ENCODE data around the gene SMTNL1. TPM values are rescaled to one million over a fixed set of nuclear protein-coding genes. Genes with fewer than 3 reads are reported as not detected.

Gene SMTNL1, protein sequence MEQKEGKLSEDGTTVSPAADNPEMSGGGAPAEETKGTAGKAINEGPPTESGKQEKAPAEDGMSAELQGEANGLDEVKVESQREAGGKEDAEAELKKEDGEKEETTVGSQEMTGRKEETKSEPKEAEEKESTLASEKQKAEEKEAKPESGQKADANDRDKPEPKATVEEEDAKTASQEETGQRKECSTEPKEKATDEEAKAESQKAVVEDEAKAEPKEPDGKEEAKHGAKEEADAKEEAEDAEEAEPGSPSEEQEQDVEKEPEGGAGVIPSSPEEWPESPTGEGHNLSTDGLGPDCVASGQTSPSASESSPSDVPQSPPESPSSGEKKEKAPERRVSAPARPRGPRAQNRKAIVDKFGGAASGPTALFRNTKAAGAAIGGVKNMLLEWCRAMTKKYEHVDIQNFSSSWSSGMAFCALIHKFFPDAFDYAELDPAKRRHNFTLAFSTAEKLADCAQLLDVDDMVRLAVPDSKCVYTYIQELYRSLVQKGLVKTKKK
- polyA plus RNA-seq (2013, experiment 1 of 2), result 0.15 TPM
- 0.44 TPM for polyA plus RNA-seq (2013, experiment 2 of 2)

DNA sequence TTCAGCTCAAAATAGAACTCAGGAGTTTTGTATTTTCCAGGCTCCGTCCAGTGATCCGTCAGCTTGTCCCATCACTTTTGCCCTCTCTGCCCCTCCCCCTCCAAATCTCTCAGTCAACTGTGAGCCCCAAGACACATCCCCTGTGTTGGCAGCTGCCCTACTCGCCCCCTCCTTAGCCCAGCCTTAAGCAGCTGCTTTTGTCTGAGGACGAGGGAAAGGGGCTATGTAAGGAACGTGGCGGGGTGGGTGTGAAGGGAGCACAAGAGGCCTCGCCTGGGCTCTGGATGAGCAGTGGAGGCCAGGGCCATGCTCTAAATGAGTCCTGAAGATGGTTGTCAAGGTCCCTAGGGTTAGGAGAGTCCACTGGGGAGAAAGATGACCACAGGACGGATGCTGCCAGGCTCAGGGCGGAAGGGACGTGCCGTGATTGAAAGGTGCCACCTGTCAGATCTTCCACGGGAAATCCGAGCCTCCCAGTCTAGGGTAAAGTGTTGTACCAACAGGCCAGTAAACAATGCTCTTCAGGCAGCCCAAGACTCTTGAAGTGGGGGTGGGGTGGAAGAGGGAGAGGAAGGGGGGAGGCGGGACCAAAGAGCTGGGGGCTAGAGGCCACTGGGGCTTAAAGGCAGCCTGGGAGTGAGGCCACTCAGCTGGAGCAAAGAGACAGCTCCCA is at the start of gene SMTNL1:
Gene SMTNL1, plus strand, starts transcription at position 649 of the 673 bp plus-strand sequence. CDS start 5,048 bp downstream, outside the sequence.
- peaks cover 9% of the 10 kb centered on the region; the same call in 1 of the 2 replicates for H3K4me1 ChIP-seq (ENCODE audit: insufficient read depth, low read length)
- WGBS, result 70% methylated on average over 14 of the region's 14 CpGs
- no peak within 1 kb of the TSS for H3K4me3 ChIP-seq (ENCODE audit: low read length)
- H3K36me3 ChIP-seq (ENCODE audit: insufficient read depth, low read length), result no peaks in the 10 kb centered on the region
- no peaks in the 10 kb centered on the region for H3K9me3 ChIP-seq (ENCODE audit: insufficient read depth, low read depth, low read length)
- no peaks in the 10 kb centered on the region for H3K27me3 ChIP-seq (ENCODE audit: insufficient read depth, low read length)
- H3K9ac ChIP-seq (ENCODE audit: low read depth, low read length), result no peak within 1 kb of the TSS
- no peak within 1 kb of the TSS for H3K27ac ChIP-seq (ENCODE audit: low read depth, low read length)

DNA sequence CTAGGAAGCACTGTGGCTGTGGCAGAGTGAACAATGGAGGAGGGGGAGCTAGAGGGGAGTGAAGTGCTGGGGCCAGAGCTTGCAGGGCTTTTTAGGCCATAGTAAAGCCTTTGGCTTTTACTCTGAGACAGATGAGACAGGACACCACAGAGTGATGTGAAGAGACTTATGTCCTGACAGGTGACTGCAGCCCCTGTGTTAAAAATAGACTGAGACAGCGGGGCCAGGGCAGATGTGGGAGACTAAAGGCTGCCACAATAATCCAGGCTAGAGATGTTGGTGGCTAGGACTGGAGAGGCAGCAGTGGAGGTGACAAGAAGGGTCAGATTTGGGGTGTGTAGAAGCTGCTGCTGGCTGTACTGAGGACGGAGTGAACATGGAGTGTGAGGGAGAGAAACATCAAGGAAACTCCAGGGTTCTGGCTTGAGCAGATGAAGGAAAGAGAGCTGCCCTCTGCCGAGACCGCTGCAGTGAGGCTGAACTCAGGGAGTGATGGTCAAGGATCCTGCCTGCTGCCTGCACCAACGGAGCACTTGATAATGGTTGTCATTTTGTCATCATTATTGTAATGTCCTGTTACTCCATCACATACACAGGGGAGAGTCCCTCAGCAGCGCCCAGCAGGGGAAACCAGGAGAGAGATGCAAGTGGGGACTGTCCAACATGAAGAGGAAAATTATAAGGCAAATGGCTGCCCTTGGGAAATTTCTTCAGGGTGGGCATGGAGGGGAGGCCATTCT is 49.3 kb upstream of the SMTNL1 start:
- H3K4me1 ChIP-seq (ENCODE audit: insufficient read depth, low read length), result peaks cover 4% of the 10 kb centered on the region; the same call in 1 of the 2 replicates
- H3K27me3 ChIP-seq (ENCODE audit: insufficient read depth, low read length), result peaks cover 9% of the 10 kb centered on the region; the same call in 1 of the 2 replicates
- WGBS, result 95% methylated on average over 6 of the region's 6 CpGs
- no peaks in the 10 kb centered on the region for H3K9me3 ChIP-seq (ENCODE audit: insufficient read depth, low read depth, low read length)
- no peak overlapping the region for H3K4me3 ChIP-seq (ENCODE audit: low read length)
- H3K36me3 ChIP-seq (ENCODE audit: insufficient read depth, low read length), result peaks cover 3% of the 10 kb centered on the region; the same call in 1 of the 2 replicates
- no peak overlapping the region for H3K9ac ChIP-seq (ENCODE audit: low read depth, low read length)
- no peak overlapping the region for H3K27ac ChIP-seq (ENCODE audit: low read depth, low read length)

DNA sequence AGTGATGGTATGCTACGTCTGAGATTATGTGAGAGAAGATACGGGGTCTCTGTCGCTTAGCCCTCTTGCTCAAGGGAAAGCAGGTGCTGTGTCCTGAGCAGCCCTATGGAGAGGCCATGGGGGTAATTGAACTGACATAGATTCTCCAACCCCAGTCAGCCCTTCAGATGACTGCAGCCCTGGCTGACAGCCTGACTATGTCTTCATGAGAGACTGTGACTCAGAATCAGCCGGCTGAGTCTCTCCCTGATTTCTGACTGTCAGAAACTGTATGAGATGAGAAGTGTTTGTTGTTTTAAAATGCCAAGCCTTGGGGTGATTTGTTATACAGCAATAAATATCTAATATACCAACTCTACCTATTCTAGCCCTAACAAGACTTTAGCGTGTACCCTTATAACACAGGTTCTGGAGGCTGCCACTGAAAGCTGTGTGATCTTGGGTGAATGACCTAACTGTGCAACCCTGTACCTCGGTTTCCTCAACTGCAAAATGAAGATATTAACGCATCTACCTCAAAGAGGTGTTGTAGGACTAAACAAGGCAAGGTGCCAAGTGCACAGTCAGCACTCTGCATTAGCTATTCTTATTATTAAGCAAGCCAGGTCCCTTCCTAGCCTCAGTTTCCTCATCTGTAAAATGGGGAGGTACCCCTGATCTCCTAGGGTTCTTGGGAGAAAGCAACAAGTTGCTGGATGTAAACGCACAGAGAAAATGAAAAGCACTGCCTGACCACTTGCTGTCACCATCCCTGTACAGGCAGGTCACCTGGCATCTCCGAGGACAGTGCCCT is 46.7 kb upstream of the SMTNL1 start:
- Histone ChIP-seq H3K27me3 (ENCODE audit: insufficient read depth, low read length) (no peaks in the 10 kb centered on the region), H3K4me3 (ENCODE audit: low read length) (no peak overlapping the region), H3K9me3 (ENCODE audit: insufficient read depth, low read depth, low read length) (no peaks in the 10 kb centered on the region), H3K36me3 (ENCODE audit: insufficient read depth, low read length) (peaks cover 7% of the 10 kb centered on the region; the same call in 1 of the 2 replicates), H3K9ac (ENCODE audit: low read depth, low read length) (no peak overlapping the region), H3K4me1 (ENCODE audit: insufficient read depth, low read length) (peaks cover 3% of the 10 kb centered on the region; the same call in 1 of the 2 replicates), H3K27ac (ENCODE audit: low read depth, low read length) (no peak overlapping the region)
- WGBS, result 90% methylated on average over 9 of the region's 9 CpGs

DNA sequence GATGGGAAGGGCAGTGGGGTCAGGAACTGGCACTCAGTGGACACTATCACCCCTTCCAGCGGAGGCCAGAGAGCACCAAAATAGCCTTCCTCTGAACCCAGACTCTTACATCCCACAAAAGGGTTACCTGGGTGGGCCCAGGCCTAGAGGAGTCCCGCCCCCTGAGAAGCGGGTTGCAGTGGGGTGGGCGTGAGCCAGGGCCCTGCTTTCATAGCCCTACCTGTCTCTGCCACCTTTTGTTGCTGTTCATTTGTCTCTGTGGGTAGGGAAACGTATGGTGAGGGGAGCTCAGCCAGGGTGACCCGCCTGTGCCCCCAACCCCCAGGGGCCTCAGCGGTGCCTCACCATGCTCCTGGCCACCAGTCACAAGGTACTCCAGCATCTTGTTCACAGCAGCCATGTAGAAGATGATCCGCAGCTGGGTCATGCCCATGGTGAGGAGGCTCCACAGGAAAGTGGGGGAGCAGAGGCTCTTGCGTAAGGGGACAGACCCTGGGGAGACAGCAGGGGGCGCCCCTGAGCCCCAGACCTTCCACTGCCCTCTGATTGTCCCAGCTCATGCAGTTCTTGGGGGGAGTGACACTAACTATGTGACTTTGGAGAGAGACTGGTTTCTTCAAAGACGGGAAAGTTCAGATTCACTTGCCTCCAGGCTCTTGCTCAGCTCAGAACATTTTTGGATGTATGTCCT is 45.9 kb upstream of the SMTNL1 start:
- H3K36me3 ChIP-seq (ENCODE audit: insufficient read depth, low read length), result peaks cover 9% of the 10 kb centered on the region; the same call in 1 of the 2 replicates
- H3K27me3 ChIP-seq (ENCODE audit: insufficient read depth, low read length), result no peaks in the 10 kb centered on the region
- H3K27ac ChIP-seq (ENCODE audit: low read depth, low read length), result no peak overlapping the region
- H3K4me3 ChIP-seq (ENCODE audit: low read length), result no peak overlapping the region
- peaks cover 3% of the 10 kb centered on the region; the same call in 1 of the 2 replicates for H3K4me1 ChIP-seq (ENCODE audit: insufficient read depth, low read length)
- no peak overlapping the region for H3K9ac ChIP-seq (ENCODE audit: low read depth, low read length)
- WGBS, result 82% methylated on average over 11 of the region's 11 CpGs
- no peaks in the 10 kb centered on the region for H3K9me3 ChIP-seq (ENCODE audit: insufficient read depth, low read depth, low read length)

DNA sequence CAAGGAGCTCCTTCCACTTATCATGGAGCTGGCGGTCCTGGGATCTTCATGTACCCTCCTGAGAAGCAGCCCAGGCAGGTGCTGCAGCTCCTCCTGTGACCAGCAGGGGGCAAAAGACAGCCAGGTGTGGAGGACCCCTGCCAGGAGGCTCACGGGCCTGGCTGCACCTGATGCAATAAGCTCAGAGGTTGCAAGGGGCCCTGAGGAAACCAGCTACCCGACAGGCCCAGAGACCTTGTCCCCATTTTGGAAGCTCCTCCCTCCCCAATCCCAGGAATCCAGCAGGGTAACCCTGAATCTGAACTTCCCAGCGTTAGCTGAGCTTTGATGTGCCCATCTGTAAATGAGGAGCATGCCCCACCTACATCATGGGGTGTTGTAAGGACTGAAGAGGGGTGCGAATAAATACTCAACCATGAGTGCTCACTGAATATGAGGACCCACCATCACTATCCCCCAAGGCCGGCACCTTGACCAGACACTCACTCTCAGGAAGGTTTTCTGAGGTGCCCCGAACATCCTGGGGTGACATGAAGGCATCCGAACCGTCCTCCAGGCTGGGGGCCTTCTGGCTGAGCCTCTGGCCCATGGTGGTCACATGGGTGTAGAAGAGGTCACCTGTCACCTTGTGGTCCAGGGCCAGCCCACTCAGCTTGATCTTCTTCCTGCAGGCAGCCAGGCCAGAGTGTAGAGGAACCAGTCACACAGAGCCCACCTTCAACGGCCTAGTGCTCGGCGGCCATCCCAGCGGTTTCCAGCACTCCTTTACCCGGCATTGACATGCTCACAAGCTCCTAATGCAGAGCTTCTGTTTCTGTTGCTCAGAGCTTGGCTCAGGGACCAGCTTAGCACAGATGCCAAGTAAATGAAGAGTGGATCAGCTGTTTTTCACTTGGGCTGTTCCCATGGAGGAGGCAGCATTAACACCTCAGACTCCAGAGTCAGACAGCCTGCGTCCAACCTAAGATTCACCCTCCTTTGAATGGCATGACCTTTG is 43.6 kb upstream of the SMTNL1 start:
- peaks cover 9% of the 10 kb centered on the region; the same call in 1 of the 2 replicates for H3K36me3 ChIP-seq (ENCODE audit: insufficient read depth, low read length)
- H3K27ac ChIP-seq (ENCODE audit: low read depth, low read length), result peak overlapping the region; percentile 86
- H3K4me1 ChIP-seq (ENCODE audit: insufficient read depth, low read length), result peaks cover 3% of the 10 kb centered on the region; the same call in 1 of the 2 replicates
- H3K9ac ChIP-seq (ENCODE audit: low read depth, low read length), result peak overlapping the region; percentile 69; the same call in 1 of the 2 replicates
- H3K9me3 ChIP-seq (ENCODE audit: insufficient read depth, low read depth, low read length), result no peaks in the 10 kb centered on the region
- H3K4me3 ChIP-seq (ENCODE audit: low read length), result no peak overlapping the region
- no peaks in the 10 kb centered on the region for H3K27me3 ChIP-seq (ENCODE audit: insufficient read depth, low read length)
- 82% methylated on average over 15 of the region's 15 CpGs for WGBS

DNA sequence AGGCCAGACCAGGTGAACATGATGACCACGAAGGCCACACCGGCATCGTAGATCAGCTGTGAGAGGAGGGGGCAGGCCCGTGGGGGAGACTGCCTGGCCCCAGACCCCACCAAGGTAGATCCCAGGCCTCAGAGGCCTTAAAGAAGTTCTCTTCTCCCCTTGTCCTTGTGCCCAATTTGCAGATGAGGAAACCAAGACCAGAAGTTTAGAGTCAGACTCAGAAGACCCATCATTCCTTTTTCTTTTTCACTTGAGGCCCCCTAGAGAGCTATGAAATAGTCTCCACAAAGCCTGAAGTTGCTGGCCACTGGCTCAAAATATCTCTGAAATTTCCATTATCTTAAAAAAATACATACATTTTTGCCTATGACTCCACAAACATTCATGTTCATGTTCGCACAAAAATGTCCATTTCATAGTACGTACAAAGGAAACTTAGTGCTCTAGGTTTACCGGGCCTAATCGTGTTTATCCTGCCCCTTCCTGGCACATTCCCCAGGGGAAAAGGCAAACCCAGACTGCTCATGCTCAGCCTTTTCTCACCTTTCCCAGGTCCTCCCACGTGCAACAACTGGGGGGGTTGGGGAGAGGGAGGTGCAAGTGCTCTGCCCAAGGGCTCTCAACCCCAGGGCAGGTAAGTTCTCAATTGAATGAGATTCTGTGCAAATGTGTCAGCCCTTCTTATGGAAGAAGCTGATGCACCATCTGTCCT is 41.1 kb upstream of the SMTNL1 start:
- no peaks in the 10 kb centered on the region for H3K9me3 ChIP-seq (ENCODE audit: insufficient read depth, low read depth, low read length)
- H3K27me3 ChIP-seq (ENCODE audit: insufficient read depth, low read length), result no peaks in the 10 kb centered on the region
- H3K9ac ChIP-seq (ENCODE audit: low read depth, low read length), result no peak overlapping the region
- H3K27ac ChIP-seq (ENCODE audit: low read depth, low read length), result no peak overlapping the region
- H3K4me3 ChIP-seq (ENCODE audit: low read length), result no peak overlapping the region
- peaks cover 11% of the 10 kb centered on the region for H3K4me1 ChIP-seq (ENCODE audit: insufficient read depth, low read length)
- peaks cover 9% of the 10 kb centered on the region; the same call in 1 of the 2 replicates for H3K36me3 ChIP-seq (ENCODE audit: insufficient read depth, low read length)
- WGBS, result 96% methylated on average over 8 of the region's 9 CpGs

DNA sequence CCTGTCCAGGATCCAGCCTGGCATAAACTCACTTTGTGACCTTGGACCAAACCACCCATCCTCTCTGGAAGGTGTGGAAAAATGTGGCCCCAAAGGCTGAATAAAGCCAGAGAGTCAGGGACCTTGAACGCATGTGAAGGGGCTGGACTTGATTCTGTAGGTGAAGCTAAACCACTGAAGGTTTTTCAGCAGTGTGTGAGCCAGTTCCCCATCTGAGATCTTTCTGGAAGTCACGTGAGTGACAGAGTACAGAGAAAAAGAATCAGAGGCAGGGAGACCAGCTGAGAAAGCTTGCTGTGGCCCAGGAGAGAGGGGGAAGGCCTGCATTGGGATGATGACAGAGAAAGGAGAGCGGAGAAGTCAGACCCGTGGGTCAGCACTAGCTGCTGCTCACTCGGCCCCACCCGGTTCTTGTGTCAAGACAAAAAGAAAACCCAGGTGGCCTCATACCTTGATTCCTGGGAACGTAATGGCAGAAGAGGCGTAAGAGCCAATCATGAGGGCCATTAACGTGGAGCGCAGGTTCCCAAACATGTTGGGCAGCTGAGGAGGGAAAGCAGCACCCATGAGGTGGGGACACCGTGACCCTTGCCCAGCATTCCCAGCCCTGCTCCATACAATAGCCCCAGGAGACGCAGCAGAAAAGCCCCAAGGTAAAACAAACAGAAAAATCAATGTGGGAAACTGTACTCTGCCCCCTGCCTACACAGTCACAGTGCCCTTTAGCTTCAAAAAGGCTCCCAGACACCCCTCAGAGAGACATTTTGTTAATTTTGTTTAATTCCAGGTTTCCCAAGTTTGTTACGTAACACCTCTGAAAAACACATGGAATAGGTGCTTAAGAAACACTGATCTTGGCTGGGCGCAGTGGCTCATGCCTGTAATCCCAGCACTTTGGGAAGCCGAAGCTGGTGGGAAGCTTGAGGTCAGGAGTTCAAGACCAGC is 39.8 kb upstream of the SMTNL1 start:
- Histone ChIP-seq H3K36me3 (ENCODE audit: insufficient read depth, low read length) (peaks cover 9% of the 10 kb centered on the region; the same call in 1 of the 2 replicates), H3K27me3 (ENCODE audit: insufficient read depth, low read length) (no peaks in the 10 kb centered on the region), H3K4me3 (ENCODE audit: low read length) (no peak overlapping the region), H3K9ac (ENCODE audit: low read depth, low read length) (no peak overlapping the region), H3K27ac (ENCODE audit: low read depth, low read length) (no peak overlapping the region), H3K4me1 (ENCODE audit: insufficient read depth, low read length) (peaks cover 11% of the 10 kb centered on the region), H3K9me3 (ENCODE audit: insufficient read depth, low read depth, low read length) (no peaks in the 10 kb centered on the region)
- 90% methylated on average over 15 of the region's 15 CpGs for WGBS

DNA sequence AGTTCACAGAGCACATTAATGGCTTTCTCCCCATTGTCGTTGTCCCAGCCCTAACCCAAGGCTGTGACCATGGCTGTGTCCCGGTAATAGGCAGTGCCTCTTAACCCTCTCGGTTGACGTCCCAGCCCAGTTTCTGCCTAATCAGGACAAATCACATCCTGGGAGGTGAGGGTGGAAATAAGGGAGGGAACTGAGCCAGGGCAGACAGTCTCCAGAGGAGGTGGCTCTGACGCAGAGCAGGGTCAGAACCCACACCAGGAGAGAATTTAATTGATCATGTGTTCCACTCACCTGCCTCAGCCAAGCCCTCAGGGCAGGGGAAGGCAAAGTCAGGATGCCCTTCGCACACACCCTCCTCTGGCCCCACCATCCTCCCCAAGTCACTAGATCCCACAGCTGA is 38.9 kb upstream of the SMTNL1 start:
- H3K4me3 ChIP-seq (ENCODE audit: low read length), result no peak overlapping the region
- H3K9ac ChIP-seq (ENCODE audit: low read depth, low read length), result no peak overlapping the region
- no peak overlapping the region for H3K27ac ChIP-seq (ENCODE audit: low read depth, low read length)
- WGBS, result 87% methylated on average over 6 of the region's 6 CpGs
- peaks cover 9% of the 10 kb centered on the region; the same call in 1 of the 2 replicates for H3K36me3 ChIP-seq (ENCODE audit: insufficient read depth, low read length)
- H3K27me3 ChIP-seq (ENCODE audit: insufficient read depth, low read length), result no peaks in the 10 kb centered on the region
- H3K9me3 ChIP-seq (ENCODE audit: insufficient read depth, low read depth, low read length), result no peaks in the 10 kb centered on the region
- peaks cover 11% of the 10 kb centered on the region for H3K4me1 ChIP-seq (ENCODE audit: insufficient read depth, low read length)

Data from HUES64 (cell line).